HAP-1 (cell line): ENCODE measurements around the gene CRISPLD2.

Experiments used
- DNase-seq, 2 experiments: peaks; one replicate each; pipeline ENCODE4 v3.0.0-alpha.2; 2016 to 2020; ENCODE audit warnings: low spot score in 2 of 2
- H3K27me3 ChIP-seq: fragments of 250-450 bp; sonication (Bioruptor Pico); 2 replicates; pipeline ENCODE4 v1.5.1; 2020; ENCODE audit warnings: low read depth, mild to moderate bottlenecking, moderate library complexity
- H3K36me3 ChIP-seq: fragments of 250-450 bp; sonication (Bioruptor Pico); replicated peaks from 2 replicates; pipeline ENCODE4 v1.5.1; 2020; ENCODE audit warnings: mild to moderate bottlenecking
- H3K4me1 ChIP-seq: fragments of 250-450 bp; sonication (Bioruptor Pico); 2 replicates; pipeline ENCODE4 v1.5.1; 2020; ENCODE audit warnings: mild to moderate bottlenecking
- H3K4me3 ChIP-seq: fragments of 250-450 bp; sonication (Bioruptor Pico); 2 replicates; pipeline ENCODE4 v1.5.1; 2020; ENCODE audit warnings: mild to moderate bottlenecking, moderate library complexity
- H3K9me3 ChIP-seq: fragments of 250-450 bp; sonication (Bioruptor Pico); 2 replicates; pipeline ENCODE4 v1.5.1; 2020; ENCODE audit warnings: mild to moderate bottlenecking, moderate library complexity
- in situ Hi-C: fragments of 300-500 bp; cut with MboI; formaldehyde crosslinking; loops from 3 replicates; pipeline ENCODE4 v1.14.3; 2020; ENCODE audit warnings: low sequenced_read_pairs, inconsistent platforms, mixed read lengths

CRISPLD2 gene

GRCh38 chr16:84789431-84789830 lies 30.4 kb upstream of the CRISPLD2 start:
- in situ Hi-C loops: no loop called here
- no peak overlapping the region for H3K4me3 ChIP-seq

GRCh38 chr16:84790301-84790700 lies 29.5 kb upstream of the CRISPLD2 start:
- Histone ChIP-seq H3K36me3 (no peaks in the 10 kb centered on the region), H3K27me3 (no peaks in the 10 kb centered on the region), H3K4me3 (no peak overlapping the region), H3K4me1 (no peaks in the 10 kb centered on the region), H3K9me3 (no peaks in the 10 kb centered on the region)
- in situ Hi-C loops: no loop called here
- DNase-seq: no peak

More at GRCh38 chr16:84789431-84789830, 30.4 kb upstream of the CRISPLD2 start:
- no peaks in the 10 kb centered on the region for H3K4me1 ChIP-seq
- no peak for DNase-seq
- no peaks in the 10 kb centered on the region for H3K27me3 ChIP-seq
- H3K9me3 ChIP-seq: no peaks in the 10 kb centered on the region
- H3K36me3 ChIP-seq: no peaks in the 10 kb centered on the region

- H3K4me3 ChIP-seq: no peak overlapping the region
- no peaks in the 10 kb centered on the region for H3K36me3 ChIP-seq
- no peak for DNase-seq
- no peaks in the 10 kb centered on the region for H3K27me3 ChIP-seq
- in situ Hi-C loops: no loop called here
- H3K4me1 ChIP-seq: no peaks in the 10 kb centered on the region
- H3K9me3 ChIP-seq: no peaks in the 10 kb centered on the region
These were observed 28.7 kb upstream of the CRISPLD2 start for GRCh38 chr16:84791088-84791487.

GRCh38 chr16:84791501-84791900 lies 28.3 kb upstream of the CRISPLD2 start:
- in situ Hi-C loops: no loop called here
- H3K9me3 ChIP-seq: no peaks in the 10 kb centered on the region
- no peaks in the 10 kb centered on the region for H3K36me3 ChIP-seq
- no peak overlapping the region for H3K4me3 ChIP-seq
- no peaks in the 10 kb centered on the region for H3K27me3 ChIP-seq
- H3K4me1 ChIP-seq: no peaks in the 10 kb centered on the region
- no peak for DNase-seq

GRCh38 chr16:84794186-84794585 lies 25.6 kb upstream of the CRISPLD2 start:
- in situ Hi-C loops: no loop called here
- no peaks in the 10 kb centered on the region for H3K9me3 ChIP-seq
- H3K4me3 ChIP-seq: no peak overlapping the region
- no peaks in the 10 kb centered on the region for H3K4me1 ChIP-seq
- no peak for DNase-seq
- H3K27me3 ChIP-seq: no peaks in the 10 kb centered on the region
- no peaks in the 10 kb centered on the region for H3K36me3 ChIP-seq

- DNase-seq: no peak
- in situ Hi-C loops: no loop called here
- Histone ChIP-seq H3K27me3 (no peaks in the 10 kb centered on the region), H3K36me3 (no peaks in the 10 kb centered on the region), H3K4me3 (no peak overlapping the region), H3K4me1 (no peaks in the 10 kb centered on the region), H3K9me3 (no peaks in the 10 kb centered on the region)
These were observed 25.2 kb upstream of the CRISPLD2 start for GRCh38 chr16:84794626-84795025.

- in situ Hi-C loops: no loop called here
- H3K4me3 ChIP-seq: no peak overlapping the region
- no peaks in the 10 kb centered on the region for H3K9me3 ChIP-seq
- no peaks in the 10 kb centered on the region for H3K36me3 ChIP-seq
- no peak for DNase-seq
- H3K27me3 ChIP-seq: no peaks in the 10 kb centered on the region
- no peaks in the 10 kb centered on the region for H3K4me1 ChIP-seq
These were observed 24.3 kb upstream of the CRISPLD2 start for GRCh38 chr16:84795329-84796053.

GRCh38 chr16:84800158-84800978 lies 19.4 kb upstream of the CRISPLD2 start:
- DNase-seq: no peak
- Histone ChIP-seq H3K4me1 (no peaks in the 10 kb centered on the region), H3K36me3 (no peaks in the 10 kb centered on the region), H3K27me3 (no peaks in the 10 kb centered on the region), H3K4me3 (no peak overlapping the region), H3K9me3 (no peaks in the 10 kb centered on the region)
- in situ Hi-C loops: no loop called here

GRCh38 chr16:84803146-84803545 lies 16.6 kb upstream of the CRISPLD2 start:
- DNase-seq: no peak
- Histone ChIP-seq H3K36me3 (no peaks in the 10 kb centered on the region), H3K4me3 (no peak overlapping the region), H3K9me3 (no peaks in the 10 kb centered on the region), H3K27me3 (no peaks in the 10 kb centered on the region), H3K4me1 (no peaks in the 10 kb centered on the region)
- in situ Hi-C loops: no loop called here

- Histone ChIP-seq H3K36me3 (no peaks in the 10 kb centered on the region), H3K4me1 (no peaks in the 10 kb centered on the region), H3K9me3 (no peaks in the 10 kb centered on the region), H3K4me3 (no peak overlapping the region), H3K27me3 (no peaks in the 10 kb centered on the region)
- in situ Hi-C loops: no loop called here
- no peak for DNase-seq
These were observed 15.5 kb upstream of the CRISPLD2 start for GRCh38 chr16:84804326-84804725.

GRCh38 chr16:84806256-84806889 lies 13.4 kb upstream of the CRISPLD2 start:
- H3K4me3 ChIP-seq: no peak overlapping the region
- H3K36me3 ChIP-seq: no peaks in the 10 kb centered on the region
- in situ Hi-C loops: no loop called here
- peaks cover 11% of the 10 kb centered on the region for H3K27me3 ChIP-seq
- no peaks in the 10 kb centered on the region for H3K4me1 ChIP-seq
- no peak for DNase-seq
- H3K9me3 ChIP-seq: no peaks in the 10 kb centered on the region

- peaks cover 16% of the 10 kb centered on the region for H3K27me3 ChIP-seq
These were observed 12.9 kb upstream of the CRISPLD2 start for GRCh38 chr16:84806890-84807258.

GRCh38 chr16:84807776-84808175 lies 12.0 kb upstream of the CRISPLD2 start:
- Histone ChIP-seq H3K9me3 (no peaks in the 10 kb centered on the region), H3K36me3 (no peaks in the 10 kb centered on the region), H3K4me3 (no peak overlapping the region), H3K4me1 (no peaks in the 10 kb centered on the region), H3K27me3 (peaks cover 25% of the 10 kb centered on the region)
- DNase-seq: no peak
- in situ Hi-C loops: no loop called here

More at GRCh38 chr16:84806890-84807258, 12.9 kb upstream of the CRISPLD2 start:
- Histone ChIP-seq H3K36me3 (no peaks in the 10 kb centered on the region), H3K4me1 (no peaks in the 10 kb centered on the region), H3K9me3 (no peaks in the 10 kb centered on the region), H3K4me3 (no peak overlapping the region)
- DNase-seq: no peak
- in situ Hi-C loops: no loop called here

- H3K9me3 ChIP-seq: no peaks in the 10 kb centered on the region
- H3K27me3 ChIP-seq: peaks cover 36% of the 10 kb centered on the region
- no peaks in the 10 kb centered on the region for H3K36me3 ChIP-seq
- no peaks in the 10 kb centered on the region for H3K4me1 ChIP-seq
- no peak for DNase-seq
- H3K4me3 ChIP-seq: no peak overlapping the region
- in situ Hi-C loops: no loop called here
These were observed 11.0 kb upstream of the CRISPLD2 start for GRCh38 chr16:84808826-84809225.
